Measurements from ENCODE around the gene PSMD1. TPM values are rescaled to one million over a fixed set of nuclear protein-coding genes. Genes with fewer than 3 reads are reported as not detected.
"Not testable (repeated sequence)": the region's sequence is repeated elsewhere in the genome, so short reads cannot be mapped to it uniquely, and the experiment has no call there.

Gene PSMD1
- total RNA-seq, 1 donor from 2014 or later, result 157 TPM

DNA sequence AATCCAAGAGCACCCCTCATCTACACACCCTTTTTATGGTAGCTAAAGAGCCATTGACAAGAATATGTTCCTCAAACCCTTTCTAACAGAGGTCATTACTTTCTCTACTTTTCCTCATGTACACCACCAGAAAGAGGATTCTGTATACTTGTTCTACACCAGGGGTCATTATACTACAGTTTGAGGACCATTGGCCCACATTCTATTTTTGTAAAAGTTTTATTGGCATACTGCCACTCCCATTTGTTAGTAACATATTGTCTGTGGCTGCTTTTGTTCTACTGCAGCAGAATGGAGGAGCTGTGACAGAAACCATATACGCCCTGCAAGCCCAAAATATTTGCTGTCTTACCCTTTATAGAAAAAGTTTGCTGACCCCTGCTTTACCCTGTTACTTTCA lies 53.9 kb downstream of the PSMD1 start:
- peak; percentile 86 for DNase-seq (ENCODE audit: low read depth)

DNA sequence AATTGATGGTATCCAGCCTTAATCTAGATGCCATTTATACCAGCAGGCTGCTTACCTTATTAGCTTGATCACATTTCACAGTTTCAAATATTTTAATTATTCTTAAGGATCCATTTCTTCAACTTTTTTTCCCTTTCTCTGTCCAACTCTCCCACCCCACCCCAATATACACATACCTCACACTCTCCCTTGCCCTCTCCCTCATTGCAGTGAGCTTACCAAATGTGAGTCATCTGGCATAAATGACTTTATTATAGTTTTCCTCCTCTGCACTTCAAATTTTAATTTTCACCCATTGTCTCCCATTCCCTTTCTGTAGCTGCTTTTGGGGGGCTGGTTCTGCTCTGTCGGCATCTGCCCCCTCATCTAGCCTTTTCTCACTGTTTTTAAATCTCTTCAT lies 55.3 kb downstream of the PSMD1 start:
- DNase-seq (ENCODE audit: low read depth), result no peak

DNA sequence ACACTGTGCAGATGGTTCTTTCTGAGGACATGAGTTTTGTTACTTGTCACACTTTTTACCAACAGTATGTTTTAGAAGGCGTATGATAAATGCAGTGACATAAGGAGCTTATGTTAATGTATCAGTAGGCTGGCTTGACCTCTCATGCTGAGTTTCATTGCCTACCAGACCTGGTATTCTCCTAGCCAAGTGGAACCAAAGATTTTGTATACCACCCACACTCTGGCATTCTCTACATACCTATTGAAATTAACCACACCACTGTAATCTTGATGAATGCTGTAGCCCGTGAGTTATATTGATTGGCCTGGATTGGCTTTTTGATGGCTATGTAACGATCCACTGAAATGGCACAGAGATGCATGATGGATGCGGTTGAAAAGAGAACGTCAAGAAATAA lies 56.8 kb downstream of the PSMD1 start:
- DNase-seq (ENCODE audit: low read depth), result no peak

DNA sequence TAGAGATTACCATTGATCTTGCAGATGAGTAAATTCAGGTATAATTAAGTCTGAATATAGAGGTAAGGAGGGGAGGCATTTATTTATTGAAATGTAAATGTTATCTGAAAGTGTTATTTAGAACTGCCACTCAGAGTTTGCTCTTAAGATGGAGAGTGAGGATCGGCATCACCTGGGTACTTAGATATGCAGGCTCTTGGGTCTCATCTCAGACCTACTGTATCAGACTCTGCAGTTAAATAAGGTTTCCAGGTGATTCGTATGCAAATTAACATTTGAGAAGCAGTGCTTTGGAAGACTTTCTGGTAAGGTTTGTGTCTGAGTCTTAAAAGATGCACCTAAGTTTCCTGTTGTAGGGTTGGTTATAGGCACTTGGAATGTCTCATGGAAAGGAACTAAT lies 59.0 kb downstream of the PSMD1 start:
- no peak for DNase-seq (ENCODE audit: low read depth)

DNA sequence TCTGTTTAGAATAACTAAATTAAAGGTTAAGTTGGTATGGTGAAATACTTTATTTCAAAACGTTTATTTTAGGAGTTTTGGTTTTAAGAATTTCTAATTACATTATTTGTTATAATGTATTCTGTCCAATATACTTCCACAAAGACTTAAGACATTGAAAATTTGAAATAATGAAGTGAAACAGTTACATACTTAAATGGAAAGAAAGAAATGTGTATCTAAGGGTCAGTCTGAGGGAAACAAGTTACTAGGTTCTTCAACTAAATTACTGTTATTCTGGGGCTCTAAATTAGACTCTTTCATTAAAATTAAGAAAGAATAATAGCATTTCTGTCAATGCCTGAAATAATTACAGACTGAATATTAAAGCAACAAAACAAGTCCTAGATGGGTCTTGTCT lies 60.5 kb downstream of the PSMD1 start:
- no peak for DNase-seq (ENCODE audit: low read depth)

DNA sequence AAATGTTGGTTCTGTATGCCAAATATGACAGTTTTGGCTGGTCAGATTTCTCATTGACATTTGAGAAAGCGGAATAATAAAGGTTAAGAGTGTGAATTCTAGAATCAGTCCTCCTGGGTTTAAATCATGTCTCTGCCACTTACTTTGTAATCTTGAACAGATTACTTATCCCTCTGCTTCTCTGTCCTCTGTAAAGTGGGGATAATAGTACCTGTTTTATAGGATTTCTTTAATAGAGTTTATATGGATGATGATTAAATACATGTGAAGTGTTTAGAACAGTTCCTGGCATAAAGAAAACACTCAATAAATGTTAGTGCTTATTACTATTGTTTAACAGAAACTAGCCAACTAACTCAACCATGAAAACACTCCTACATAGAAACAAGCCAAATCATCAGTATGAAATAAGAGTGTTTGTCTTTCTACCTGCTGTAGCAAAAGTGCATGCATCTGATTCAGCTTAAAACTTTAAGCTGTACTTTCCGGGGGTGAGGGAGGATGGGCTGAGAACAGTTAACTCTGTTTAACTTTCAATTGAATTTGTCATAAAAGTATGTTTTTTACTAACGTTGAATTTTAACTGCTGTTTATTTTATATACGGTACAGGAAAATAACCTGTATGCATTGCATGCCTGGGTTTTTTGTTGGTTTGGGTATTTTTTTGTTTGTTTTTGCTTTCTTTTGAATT lies 61.4 kb downstream of the PSMD1 start:
- DNase-seq (ENCODE audit: low read depth), result no peak

DNA sequence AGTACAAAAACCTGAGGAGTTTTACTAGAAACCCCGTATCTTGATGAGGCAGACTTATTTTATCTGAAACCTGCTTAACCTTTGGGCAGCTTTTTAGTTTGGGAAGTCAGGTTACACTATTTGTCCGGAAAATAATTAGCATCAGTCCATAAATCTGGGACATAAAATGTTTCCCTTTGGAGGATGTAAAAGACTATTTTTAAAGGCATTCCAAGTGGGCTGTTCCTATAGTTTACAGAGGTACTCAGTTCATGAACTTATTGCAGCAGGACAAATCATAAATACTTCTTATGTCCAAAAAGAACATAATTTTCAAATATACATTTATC lies 61.9 kb downstream of the PSMD1 start:
- DNase-seq (ENCODE audit: low read depth), result no peak

DNA sequence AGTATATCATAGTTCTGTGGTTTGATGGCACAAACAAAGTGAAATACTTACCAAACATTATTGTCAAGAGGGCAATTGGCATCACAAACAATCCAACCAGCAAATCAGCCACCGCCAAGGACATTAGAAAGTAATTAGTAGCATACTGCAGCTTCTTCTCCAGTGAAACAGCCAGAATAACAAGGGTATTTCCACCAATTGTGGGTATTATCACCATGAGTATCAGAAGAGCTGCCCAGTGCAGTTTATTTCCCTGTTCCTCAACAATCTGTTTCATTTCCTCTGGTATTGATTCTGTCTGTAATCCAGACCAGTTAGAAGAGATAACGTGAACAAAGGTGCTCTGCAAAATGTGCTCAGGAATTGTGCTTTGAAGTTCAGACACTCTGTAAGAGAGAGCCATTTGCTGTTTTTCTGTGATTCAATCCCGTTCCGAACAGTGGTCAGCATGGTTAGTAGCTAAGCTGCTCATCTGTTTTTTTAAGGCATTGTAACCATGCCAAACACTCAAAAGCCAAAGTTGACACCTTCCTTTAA lies 66.8 kb downstream of the PSMD1 start:
- DNase-seq (ENCODE audit: low read depth), result peak; percentile 65

DNA sequence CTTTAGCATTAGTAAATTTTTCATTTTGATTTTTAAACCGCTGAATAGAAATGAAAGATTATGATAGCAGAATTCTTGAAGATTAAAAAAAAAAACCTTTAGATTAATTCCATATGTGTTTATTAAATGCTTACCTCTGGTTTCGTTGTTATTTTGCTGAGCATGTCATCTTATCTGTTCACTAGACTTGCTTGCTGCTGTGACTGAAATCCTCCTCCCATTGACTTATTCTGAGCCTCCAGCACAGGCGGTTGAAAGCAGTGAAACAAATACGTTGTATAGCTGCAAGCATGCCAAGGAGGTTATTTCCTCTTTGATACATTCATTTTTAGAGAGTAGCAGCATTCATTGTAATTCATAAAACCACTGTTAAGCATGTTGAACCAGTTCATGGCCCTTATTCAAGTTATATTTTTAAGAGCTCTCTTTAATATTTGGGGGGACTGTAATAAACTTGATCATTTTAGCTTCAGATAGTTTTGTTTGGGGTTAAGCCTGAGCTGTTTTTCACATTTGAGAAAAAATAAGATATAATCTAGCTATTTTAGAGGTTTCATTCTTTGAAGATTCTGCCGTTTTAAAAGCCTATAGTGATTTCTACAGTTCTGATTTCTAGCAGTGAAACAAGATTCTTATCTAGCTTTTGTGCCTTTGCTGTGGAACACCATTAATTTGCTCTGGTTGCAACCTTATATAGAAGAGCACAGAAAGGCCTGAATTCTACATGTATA lies 68.3 kb downstream of the PSMD1 start, which contains the start of gene HTR2B:
HTR2B (minus strand) TSS at position 205 of the 731 bp plus-strand sequence. CDS start 1,278 bp downstream, outside the sequence.
- DNase-seq (ENCODE audit: low read depth), result no peak

DNA sequence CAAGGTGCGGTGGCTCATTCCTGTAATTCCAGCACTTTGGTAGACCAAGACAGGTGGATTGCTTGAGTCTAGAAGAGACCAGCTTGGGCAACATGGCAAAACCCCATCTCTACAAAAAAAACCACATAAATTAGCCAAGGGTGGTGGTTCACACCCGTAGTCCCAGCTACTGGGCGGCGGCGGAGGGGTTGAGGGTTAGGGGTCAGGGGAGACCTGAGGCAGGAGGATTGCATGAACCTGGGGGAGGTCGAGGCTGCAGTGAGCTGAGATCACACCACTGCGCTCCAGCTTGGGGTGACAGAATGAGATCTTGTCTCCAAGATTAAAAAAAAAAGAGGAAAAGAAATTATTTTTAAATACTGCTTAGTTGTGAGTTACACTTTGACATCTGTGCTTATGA lies 69.5 kb downstream of the PSMD1 start:
- no peak for DNase-seq (ENCODE audit: low read depth)

DNA sequence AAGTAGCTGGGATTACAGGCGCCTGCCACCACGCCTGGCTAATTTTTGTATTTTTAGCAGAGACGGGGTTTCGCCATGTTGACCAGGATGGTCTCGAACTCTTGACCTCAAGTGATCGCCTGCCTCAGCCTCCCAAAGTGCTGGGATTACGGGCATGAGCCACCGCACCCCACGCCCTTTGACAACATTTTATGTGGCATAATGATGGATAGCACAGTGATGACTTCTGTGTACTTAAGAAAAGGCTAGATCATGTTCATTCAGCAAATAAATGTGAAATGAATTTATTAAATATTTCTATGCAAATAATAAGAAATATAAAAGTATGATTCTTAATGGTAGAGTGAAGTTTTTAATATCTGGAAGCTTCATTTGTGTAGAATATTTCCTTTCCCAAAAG lies 70.8 kb downstream of the PSMD1 start:
- DNase-seq (ENCODE audit: low read depth), result no peak

DNA sequence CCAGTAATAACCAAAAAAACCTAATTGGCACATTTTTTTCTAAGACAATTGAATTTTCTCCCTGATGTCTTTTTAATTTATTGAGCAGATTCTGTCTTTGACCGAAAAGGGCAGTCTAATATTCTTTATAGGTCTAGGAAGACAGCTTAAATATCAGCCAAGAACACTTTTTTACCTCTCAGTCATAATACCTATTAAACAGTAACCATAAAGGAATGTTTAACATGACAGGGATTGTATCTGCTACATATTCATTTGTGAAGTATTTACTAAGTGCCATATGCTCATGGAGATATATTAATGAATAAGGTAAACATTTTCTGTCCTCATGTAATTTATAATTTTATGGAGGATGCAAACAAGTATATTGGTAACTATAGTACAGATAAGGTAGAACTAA lies 71.3 kb downstream of the PSMD1 start:
- DNase-seq (ENCODE audit: low read depth), result no peak

DNA sequence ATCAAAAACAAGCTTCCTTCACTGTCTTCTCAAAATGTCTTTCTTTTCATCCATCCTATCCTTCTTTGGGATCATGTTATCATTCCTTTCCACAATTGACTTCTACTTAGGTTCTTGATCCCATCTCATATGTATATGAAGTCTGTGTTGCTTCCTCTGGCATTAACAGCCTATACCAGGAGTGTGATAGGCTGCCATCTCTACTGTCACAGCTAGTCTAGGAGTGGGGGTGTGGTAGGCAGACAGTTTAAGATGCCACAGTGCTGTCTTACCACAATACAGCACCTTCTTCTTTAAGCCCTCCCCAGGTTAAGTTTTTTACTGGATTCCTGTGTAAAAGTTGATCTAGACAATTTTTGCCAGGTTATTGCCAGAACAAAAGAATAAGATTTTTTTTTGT lies 71.9 kb downstream of the PSMD1 start:
- DNase-seq (ENCODE audit: low read depth), result no peak

DNA sequence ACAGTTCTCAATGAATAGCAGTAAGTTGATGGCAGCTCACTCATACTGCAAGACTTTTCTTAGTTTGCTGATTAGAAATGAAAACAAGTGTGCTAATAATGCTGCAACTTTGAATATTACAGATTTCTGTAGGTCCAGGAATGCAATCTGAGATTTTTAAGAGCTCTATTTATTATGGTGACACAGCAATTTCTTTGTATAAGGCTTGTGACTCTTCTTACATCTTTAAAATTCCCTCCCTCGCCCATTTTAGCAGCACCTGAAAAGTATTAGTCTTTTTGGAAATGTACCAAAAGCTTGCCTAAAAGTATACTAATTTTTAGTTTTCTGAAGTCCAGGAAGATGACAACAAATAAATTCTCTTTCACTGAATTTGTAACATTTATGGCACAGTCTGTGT lies 72.5 kb downstream of the PSMD1 start:
- no peak for DNase-seq (ENCODE audit: low read depth)

DNA sequence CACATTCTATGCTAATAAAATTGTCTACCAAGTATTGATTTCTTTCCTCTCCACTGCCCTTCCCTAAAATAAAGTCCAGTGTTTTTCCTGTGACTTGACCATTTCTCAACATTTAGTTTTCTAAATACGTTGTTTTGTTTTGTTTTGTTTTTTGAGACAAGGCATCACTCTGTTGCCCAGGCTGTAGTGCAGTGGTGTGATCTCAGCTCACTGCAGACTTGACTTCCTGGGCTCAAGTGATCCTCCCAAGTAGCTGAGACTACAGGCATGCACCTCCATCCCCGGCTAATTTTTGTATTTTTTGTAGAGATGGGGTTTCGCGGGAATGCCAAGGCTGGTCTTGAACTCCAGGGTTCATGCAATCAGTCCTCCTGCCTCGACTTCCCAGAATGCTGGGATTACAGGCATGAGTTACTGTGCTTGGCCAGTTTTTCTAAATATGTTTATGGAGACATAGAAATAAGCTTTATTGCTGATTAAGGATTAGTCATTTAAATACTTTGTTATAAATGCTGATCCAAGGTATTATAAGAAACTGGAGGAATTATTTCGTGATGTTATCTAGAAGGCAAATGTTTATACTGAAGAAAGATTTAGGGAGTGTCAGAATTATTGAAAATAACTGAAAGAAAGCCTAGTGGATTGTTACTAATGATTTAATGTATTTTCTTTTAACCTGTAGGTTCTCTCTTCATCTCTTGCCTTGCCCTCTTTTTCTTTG lies 73.8 kb downstream of the PSMD1 start:
- no peak for DNase-seq (ENCODE audit: low read depth)

DNA sequence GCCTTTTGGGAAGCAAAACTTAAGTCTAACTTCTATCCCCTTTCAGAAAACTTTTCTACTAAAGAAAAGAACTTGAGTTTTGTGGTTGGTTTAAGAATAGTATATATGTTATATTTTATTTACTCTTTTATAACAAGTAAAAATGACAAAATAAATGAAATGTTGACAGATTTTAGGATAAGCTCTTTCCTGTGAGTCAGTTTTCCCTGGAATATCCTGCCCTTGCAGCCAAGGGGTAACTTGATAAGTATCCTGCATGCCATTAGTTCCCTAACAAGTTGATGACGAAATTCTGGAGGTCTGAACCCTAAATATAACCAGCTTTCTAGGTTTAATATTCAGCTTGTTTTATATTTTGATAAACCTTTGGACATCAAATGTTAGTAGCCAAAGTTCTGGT lies 75.5 kb downstream of the PSMD1 start:
- peak; percentile 67 for DNase-seq (ENCODE audit: low read depth)

DNA sequence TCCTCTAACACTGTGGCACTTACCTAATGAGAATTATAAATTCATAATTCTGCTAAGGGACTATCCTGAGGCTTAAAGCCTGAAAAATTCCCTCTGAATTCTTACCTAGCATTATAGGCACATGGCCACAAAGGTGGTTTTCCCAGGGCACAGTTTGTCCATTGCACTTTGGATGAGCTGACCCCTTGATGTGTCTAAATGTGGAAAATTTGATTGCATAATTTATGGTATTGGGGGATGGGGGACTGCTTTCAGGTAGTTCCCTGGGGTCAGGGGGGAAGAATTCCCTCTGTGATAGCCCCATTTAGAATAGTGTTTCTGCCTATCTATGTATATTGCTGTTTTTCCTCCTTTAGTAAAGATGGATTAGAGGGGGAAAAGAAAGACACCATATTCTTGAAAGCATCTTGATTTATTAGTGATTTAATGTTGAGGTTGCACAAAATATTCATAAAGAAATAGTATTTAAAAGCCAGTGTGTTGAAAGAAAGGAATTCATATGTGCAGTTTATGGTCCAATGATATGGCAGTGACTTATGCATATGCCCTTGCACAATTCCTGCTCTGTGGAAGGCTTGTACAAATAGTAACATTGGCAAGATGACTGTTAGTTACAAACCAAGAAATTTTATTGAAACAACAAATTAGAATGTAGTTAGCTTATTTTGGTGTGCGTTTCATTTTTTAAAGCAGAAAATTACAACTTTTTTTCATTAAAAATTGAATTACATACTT lies 76.9 kb downstream of the PSMD1 start:
- no peak for DNase-seq (ENCODE audit: low read depth)

DNA sequence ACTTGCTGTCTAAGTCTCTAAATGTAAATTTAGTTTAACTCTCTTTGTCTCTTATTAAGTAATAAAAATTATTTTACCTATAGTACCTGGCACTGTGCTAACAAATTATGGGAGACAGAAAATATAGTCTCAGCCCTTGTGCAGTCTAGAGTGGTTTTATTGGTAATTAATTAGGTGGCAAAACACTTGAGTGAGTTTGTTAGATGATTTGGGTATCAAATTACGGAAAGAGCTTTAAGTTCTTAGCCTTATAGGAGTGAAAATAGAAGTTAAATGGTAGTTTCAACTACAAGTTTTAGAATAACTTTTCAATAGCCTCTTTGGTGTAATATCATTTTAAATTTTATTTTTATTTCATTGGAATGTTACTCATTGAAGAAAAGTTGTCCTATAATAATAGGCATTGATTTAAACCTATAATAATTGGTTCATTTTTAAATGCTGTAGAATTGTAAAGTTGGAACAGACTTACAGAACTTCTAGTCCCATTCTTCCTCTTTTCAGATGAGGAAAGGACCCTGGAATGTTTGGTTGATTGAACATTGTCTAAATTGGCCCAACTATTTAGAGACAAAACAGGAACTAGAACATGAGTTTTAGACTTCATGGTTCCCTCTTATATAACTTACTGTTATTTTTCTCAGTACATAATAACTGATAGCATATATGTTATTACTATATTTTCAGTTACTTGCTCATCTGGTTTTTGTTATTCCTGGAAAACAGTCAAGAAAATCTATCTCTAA lies 78.4 kb downstream of the PSMD1 start:
- DNase-seq (ENCODE audit: low read depth), result no peak

DNA sequence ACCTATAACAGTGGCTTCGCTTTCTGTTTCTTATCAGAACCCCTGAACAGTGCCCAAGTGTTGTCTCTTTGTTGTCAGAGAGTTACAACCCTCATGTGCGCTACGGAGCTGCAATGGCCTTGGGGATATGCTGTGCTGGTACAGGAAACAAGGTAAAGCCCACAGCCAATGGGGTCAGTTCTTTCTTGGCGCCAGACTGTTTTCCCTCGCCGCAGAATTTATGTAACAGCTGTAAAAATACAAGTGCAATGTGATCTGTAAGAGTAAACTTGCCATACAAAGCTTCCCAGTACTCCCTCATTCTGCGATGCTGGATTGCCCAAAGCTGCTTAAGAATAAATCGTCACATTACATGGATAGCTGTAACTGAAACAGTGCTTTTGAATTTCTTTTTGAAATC lies 82.0 kb downstream of the PSMD1 start:
- peak; percentile 95 for DNase-seq (ENCODE audit: low read depth)

DNA sequence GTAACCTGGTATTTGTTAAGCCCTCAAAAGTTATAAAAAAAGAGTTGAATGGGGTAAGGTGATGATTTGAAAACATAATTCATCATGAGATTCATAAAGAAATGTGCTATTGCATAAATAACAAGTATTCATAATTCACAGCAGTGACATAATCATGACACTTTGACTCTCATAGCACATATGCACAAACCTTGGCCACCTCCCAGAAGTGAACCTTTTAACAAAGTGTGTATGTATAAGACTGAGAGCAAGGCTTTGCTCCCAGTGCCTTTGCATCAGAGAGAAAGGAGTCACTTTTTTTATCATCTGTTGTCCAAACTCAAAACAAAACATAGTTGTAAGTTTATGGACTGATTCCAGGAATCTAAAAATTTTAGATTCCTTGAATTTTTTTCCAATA lies 83.1 kb downstream of the PSMD1 start:
- no peak for DNase-seq (ENCODE audit: low read depth)

DNA sequence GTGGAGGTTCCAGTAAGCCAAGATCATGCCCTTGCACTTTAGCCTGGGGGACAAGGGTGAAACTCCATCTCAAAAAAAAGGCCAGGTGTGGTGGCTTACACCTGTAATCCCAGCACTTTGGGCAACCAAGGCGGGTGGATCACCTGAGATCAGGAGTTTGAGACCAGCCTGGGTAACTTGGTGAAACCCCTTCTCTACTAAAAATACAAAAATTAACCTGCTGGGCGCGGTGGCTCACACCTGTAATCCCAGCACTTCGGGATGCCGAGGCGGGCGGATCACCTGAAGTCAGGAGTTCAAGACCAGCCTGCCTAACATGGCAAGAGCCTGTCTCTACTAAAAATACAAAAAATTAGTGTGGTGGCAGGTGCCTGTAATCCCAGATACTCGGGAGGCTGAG lies 84.1 kb downstream of the PSMD1 start:
- DNase-seq (ENCODE audit: low read depth), result not testable (repeated sequence)

Data from myocyte (in vitro differentiated cells).